Skeletal muscle tissue (tissue), 4 donors: ENCODE results near the gene MBIP. TPM values are rescaled to one million over a fixed set of nuclear protein-coding genes. Genes with fewer than 3 reads are reported as not detected.
A peak's percentile ranks its signal among the peaks of the same experiment; 100 is the strongest.

ENCODE experiments used
- H3K27ac ChIP-seq: one replicate; pipeline ENCODE4 v1.7.0; 2013; ENCODE audit warnings: mild to moderate bottlenecking, low read depth, low read length, inconsistent platforms
- H3K27me3 ChIP-seq, 3 donors: one replicate each; pipeline ENCODE4 v1.7.0; 2013; ENCODE audit warnings: low read length in 3 of 3; ENCODE audit not compliant: control insufficient read depth in 3 of 3, insufficient read depth in 3 of 3
- H3K36me3 ChIP-seq, 3 donors: one replicate each; pipeline ENCODE4 v1.7.0; 2013; ENCODE audit warnings: low read length in 3 of 3; ENCODE audit not compliant: control insufficient read depth in 3 of 3, insufficient read depth in 3 of 3
- H3K4me1 ChIP-seq, 3 donors: one replicate each; pipeline ENCODE4 v1.7.0; 2013; ENCODE audit warnings: low read length in 3 of 3, mild to moderate bottlenecking in 3 of 3; ENCODE audit not compliant: control insufficient read depth in 3 of 3, insufficient read depth in 3 of 3
- H3K4me3 ChIP-seq, 3 donors: one replicate each; pipeline ENCODE4 v1.7.0; 2013; ENCODE audit warnings: low read length in 3 of 3
- H3K9ac ChIP-seq, 3 donors: one replicate each; pipeline ENCODE4 v1.7.0; 2013; ENCODE audit warnings: low read length in 3 of 3, mild to moderate bottlenecking in 3 of 3, moderate library complexity in 2 of 3, low read depth in 1 of 3
- H3K9me3 ChIP-seq, 3 donors: one replicate each; pipeline ENCODE4 v1.7.0; 2013; ENCODE audit warnings: low read length in 3 of 3; ENCODE audit not compliant: control insufficient read depth in 3 of 3
- total RNA-seq: library from RNA; depleted of rRNA; stranded (reverse); fragments of >200 nt; gene quantifications from one replicate; pipeline ENCODE4 v1.2.3, GENCODE V29; 2014
- donor health status: Osteomylitis.

Gene MBIP
- total RNA-seq, 1 donor from 2014 or later = 7.8 TPM

DNA sequence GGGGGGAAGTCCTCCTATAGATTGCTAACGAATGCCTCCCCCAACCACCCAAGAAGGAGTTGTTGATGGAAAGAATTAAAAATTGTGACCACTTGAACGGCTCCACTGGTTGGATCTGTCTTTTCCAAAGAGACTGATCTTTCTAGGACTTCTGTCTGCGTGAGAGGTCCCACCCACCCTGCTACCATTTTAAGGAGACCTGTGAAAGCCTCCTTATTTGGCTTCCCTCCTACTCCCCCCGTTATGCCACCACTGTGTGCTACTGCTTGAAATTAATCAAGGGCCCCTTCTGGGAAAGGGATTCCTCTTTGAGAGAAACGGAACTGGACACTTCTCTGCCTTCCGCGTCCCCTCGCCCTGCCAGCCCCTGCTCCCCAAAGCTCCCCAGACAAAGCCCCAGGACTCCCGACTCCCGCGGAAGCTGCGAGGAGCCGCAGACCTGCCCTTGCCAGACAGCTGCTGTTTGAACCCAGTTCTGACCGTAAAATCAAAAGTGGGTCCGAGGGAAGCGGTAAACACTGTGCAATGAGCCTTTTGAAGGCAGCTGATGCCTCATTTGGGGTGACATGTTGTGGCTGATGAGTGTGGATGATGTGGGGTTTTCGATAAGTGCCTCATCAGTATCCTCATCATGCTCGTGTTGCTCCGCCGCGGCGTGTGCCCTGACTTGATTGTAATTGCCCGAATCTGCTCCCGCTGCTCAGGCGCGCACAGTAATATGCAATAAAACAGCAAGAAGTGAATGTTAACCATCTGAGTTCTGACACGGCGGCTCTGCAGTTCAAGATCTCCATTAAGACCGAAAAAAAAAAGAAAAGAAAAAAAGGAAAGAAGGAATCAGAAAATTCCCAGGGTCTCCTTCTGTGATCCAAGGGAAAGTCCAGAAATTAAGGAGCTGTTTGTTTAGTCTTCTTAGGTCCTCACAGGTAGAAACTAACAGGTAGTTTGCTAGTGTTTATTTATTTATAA lies 48.2 kb downstream of the MBIP start:
- Histone ChIP-seq H3K27ac (no peak overlapping the region), H3K27me3 (peaks cover 34 to 36% (median 36%) of the 10 kb centered on the region in 3 donors), H3K9ac (no peak overlapping the region)

DNA sequence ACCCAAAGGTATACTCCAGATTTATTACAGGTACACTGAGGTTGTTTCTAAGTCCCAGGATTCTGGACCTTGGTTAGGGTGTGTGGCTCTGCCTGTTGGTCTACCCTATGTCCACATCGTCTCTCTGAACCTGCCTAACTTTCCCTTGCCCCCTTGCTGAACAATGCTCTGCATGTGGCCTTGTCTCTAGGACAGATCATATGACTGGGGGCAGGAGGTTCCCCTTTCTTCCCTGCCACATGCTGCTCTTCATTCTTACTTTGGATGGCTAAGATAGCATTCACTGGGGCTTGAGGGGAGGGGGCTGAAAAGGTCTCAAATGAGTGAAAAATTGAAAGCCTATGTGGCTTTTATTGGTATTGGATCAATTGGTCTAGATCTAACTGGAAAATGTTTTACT lies 49.2 kb downstream of the MBIP start:
- Histone ChIP-seq H3K9ac (no peak overlapping the region), H3K36me3 (no peaks in the 10 kb centered on the region), H3K4me1 (peaks cover 3 to 8% (median 4%) of the 10 kb centered on the region in 3 donors), H3K27ac (no peak overlapping the region), H3K4me3 (no peak overlapping the region), H3K27me3 (peaks cover 32 to 36% (median 34%) of the 10 kb centered on the region in 3 donors), H3K9me3 (no peaks in the 10 kb centered on the region)

More for the DNA sequence above, 48.2 kb downstream of the MBIP start:
- H3K4me3 ChIP-seq = peak overlapping the region; percentile 44 to 64 (median 52)
- peaks cover 3 to 8% (median 4%) of the 10 kb centered on the region in 3 donors for H3K4me1 ChIP-seq
- no peaks in the 10 kb centered on the region for H3K36me3 ChIP-seq
- H3K9me3 ChIP-seq = no peaks in the 10 kb centered on the region

DNA sequence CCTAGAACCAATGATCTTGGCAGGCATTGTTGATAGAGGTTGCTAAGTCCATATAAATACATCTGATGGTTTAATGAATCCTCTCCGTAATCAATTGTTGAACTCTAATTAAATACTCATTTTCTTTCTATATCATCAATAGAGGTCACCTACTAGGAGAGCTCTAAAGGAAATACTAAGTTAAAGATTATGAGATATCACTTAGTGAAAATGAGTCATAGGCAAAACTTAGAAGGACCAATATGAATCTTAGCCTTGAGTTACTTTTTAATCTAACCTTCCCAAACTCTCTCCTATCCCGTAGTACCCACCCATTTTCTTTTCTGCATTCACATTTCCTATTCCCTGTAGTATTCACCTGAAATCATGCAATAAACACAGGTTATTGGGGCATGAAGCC lies 50.2 kb downstream of the MBIP start:
- no peak overlapping the region for H3K27ac ChIP-seq
- no peaks in the 10 kb centered on the region for H3K9me3 ChIP-seq
- peaks cover 27 to 33% (median 28%) of the 10 kb centered on the region in 3 donors for H3K27me3 ChIP-seq
- H3K4me3 ChIP-seq = no peak overlapping the region
- H3K36me3 ChIP-seq = no peaks in the 10 kb centered on the region
- no peak overlapping the region for H3K9ac ChIP-seq
- peaks cover 3 to 8% (median 4%) of the 10 kb centered on the region in 3 donors for H3K4me1 ChIP-seq

DNA sequence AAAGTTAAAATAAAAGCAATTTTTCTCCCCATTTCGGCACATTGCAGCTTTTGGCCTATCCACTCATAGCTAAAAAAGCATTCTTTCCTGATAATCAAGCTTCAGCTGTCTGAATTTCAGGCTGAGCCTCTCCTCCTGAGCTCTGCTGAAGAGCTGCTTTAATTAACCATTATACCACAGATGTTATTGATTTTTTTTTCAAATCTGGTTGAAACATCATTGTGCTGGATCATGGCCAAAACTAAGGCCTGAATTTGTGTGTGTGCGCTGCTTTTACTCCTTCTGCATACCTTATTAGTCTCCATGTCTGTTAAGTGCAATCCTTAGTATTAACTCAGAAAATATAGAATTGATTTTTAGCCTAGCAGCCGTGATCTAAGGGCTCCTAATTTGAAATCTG lies 52.3 kb downstream of the MBIP start:
- Histone ChIP-seq H3K27me3 (peaks cover 16 to 22% (median 16%) of the 10 kb centered on the region in 3 donors), H3K36me3 (no peaks in the 10 kb centered on the region), H3K9me3 (no peaks in the 10 kb centered on the region), H3K9ac (no peak overlapping the region), H3K27ac (no peak overlapping the region), H3K4me3 (no peak overlapping the region), H3K4me1 (peaks cover 3 to 8% (median 4%) of the 10 kb centered on the region in 3 donors)

GRCh38 chr14:36264595-36264994 lies 55.8 kb downstream of the MBIP start:
- Histone ChIP-seq H3K9ac (no peak overlapping the region), H3K27me3 (peaks cover 0 to 2% (median 2%) of the 10 kb centered on the region in 3 donors), H3K27ac (no peak overlapping the region), H3K9me3 (no peaks in the 10 kb centered on the region), H3K4me3 (no peak overlapping the region), H3K4me1 (no peaks in the 10 kb centered on the region), H3K36me3 (no peaks in the 10 kb centered on the region)

- no peaks in the 10 kb centered on the region for H3K36me3 ChIP-seq
- no peaks in the 10 kb centered on the region for H3K9me3 ChIP-seq
- no peak overlapping the region for H3K4me3 ChIP-seq
- H3K27me3 ChIP-seq = peaks cover 0 to 2% (median 0%) of the 10 kb centered on the region in 3 donors
- no peak overlapping the region for H3K9ac ChIP-seq
- H3K27ac ChIP-seq = no peak overlapping the region
- H3K4me1 ChIP-seq = no peaks in the 10 kb centered on the region
Observed at GRCh38 chr14:36264107-36264506, 56.3 kb downstream of the MBIP start.

DNA sequence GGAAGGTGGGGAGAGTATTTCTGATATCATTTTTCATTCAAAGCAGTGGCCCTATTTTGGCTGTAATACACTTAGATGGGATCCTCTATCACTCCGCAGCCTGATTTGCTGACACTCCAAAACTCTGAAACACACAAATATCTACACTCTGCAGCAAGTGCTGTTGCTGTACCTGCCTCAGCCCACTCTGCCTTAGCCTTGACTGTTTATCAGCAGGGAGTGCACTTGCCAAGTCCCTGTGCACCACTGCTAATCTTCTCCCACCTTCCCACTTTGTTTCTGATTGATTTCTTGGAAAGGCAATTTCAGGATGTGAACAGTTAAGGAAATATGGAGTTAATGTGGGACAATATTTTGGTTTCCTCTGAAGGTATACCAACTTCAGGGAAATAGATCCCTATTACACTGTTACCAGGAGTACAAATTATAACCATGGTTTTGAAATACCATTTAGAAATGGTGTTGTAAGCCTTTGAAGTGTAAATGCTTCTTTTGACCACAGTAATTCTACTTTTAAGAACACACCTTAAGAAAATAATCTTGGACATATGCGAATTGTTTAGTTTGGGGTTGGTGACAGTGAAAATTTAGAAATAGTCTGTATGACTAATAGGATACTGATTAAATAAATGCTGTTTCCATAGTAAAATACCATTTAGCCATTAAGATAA lies 59.3 kb downstream of the MBIP start:
- H3K9ac ChIP-seq = no peak overlapping the region
- H3K4me3 ChIP-seq = no peak overlapping the region
- no peaks in the 10 kb centered on the region for H3K36me3 ChIP-seq
- no peaks in the 10 kb centered on the region for H3K4me1 ChIP-seq
- H3K9me3 ChIP-seq = no peaks in the 10 kb centered on the region
- no peak overlapping the region for H3K27ac ChIP-seq
- peaks cover 0 to 2% (median 0%) of the 10 kb centered on the region in 3 donors for H3K27me3 ChIP-seq

- Histone ChIP-seq H3K9me3 (no peaks in the 10 kb centered on the region), H3K27ac (no peak overlapping the region), H3K9ac (no peak overlapping the region), H3K36me3 (no peaks in the 10 kb centered on the region), H3K4me1 (no peaks in the 10 kb centered on the region), H3K4me3 (no peak overlapping the region), H3K27me3 (peaks cover 0 to 2% (median 0%) of the 10 kb centered on the region in 3 donors)
Observed at GRCh38 chr14:36258241-36258640, 62.2 kb downstream of the MBIP start.

- no peaks in the 10 kb centered on the region for H3K9me3 ChIP-seq
- H3K9ac ChIP-seq = no peak overlapping the region
- H3K4me3 ChIP-seq = no peak overlapping the region
- H3K36me3 ChIP-seq = no peaks in the 10 kb centered on the region
- peaks cover 0 to 2% (median 0%) of the 10 kb centered on the region in 3 donors for H3K27me3 ChIP-seq
- H3K4me1 ChIP-seq = no peaks in the 10 kb centered on the region
- H3K27ac ChIP-seq = no peak overlapping the region
Observed at GRCh38 chr14:36256126-36256801, 64.2 kb downstream of the MBIP start.
